IMR-90 (cell line): ENCODE measurements around the gene FOXP1. TPM values are rescaled to one million over a fixed set of nuclear protein-coding genes. Genes with fewer than 3 reads are reported as not detected.

Source experiments
- ATAC-seq: fragments of 200-7000 bp; cut with Tn5 transposase; 2 replicates; pipeline ENCODE4 v1.9.1; 2020; ENCODE audit warnings: low read depth, mild to moderate bottlenecking, moderate library complexity
- BruUV-seq: library from RNA; stranded (reverse); fragments of 400-500 nt; replicated peaks from 2 replicates; lab custom pipeline; 2021; lab: Mats Ljungman, UMichigan
- CTCF ChIA-PET: fragments of 300-600 bp; formaldehyde crosslinking; extraction: SDS; loops from one replicate; lab custom pipeline; 2021; ENCODE audit warnings: antibody characterized with exemption; lab: Yijun Ruan, JAX
- POLR2A ChIA-PET: fragments of 300-600 bp; sonication (Branson Sonifier 250); formaldehyde crosslinking; loops from one replicate; lab custom pipeline; 2022; ENCODE audit warnings: antibody characterized with exemption; ENCODE audit not compliant: unreplicated experiment; lab: Charles Lee
- DNase-seq: peaks from one replicate; pipeline ENCODE4 v3.0.0; 2013
- H2AFZ ChIP-seq: replicated peaks from 2 replicates; pipeline ENCODE3; 2013; ENCODE audit warnings: low read length, mild to moderate bottlenecking; ENCODE audit not compliant: poor library complexity
- H2AK5ac ChIP-seq: 2 replicates; pipeline ENCODE4 v1.6.1; 2013; ENCODE audit warnings: low read depth, low read length, inconsistent platforms
- H2AK9ac ChIP-seq: replicated peaks from 2 replicates; pipeline ENCODE3; 2013; ENCODE audit warnings: mild to moderate bottlenecking, low read depth, low read length, moderate library complexity; ENCODE audit not compliant: poor library complexity
- H2BK120ac ChIP-seq: 2 replicates; pipeline ENCODE4 v1.6.1; 2013; ENCODE audit warnings: low read depth, low read length, inconsistent platforms
- H2BK15ac ChIP-seq: 3 replicates; pipeline ENCODE4 v1.6.1; 2013; ENCODE audit warnings: low read depth, low read length, inconsistent platforms
- H2BK20ac ChIP-seq: 2 replicates; pipeline ENCODE4 v1.6.1; 2013; ENCODE audit warnings: low read depth, mild to moderate bottlenecking, inconsistent platforms, low read length, moderate library complexity
- H2BK5ac ChIP-seq: 2 replicates; pipeline ENCODE4 v1.6.1; 2013; ENCODE audit warnings: mild to moderate bottlenecking, low read depth, low read length, inconsistent platforms; ENCODE audit not compliant: poor library complexity, severe bottlenecking
- H3K14ac ChIP-seq: replicated peaks from 2 replicates; pipeline ENCODE4 v1.6.1; 2013; ENCODE audit warnings: low read depth, low read length, inconsistent platforms
- H3K18ac ChIP-seq: 2 replicates; pipeline ENCODE4 v1.6.1; 2013; ENCODE audit warnings: low read depth, low read length, control low read depth
- H3K23ac ChIP-seq: 2 replicates; pipeline ENCODE4 v1.6.1; 2013; ENCODE audit warnings: low read depth, low read length, inconsistent platforms
- H3K27ac ChIP-seq: 2 replicates; pipeline ENCODE4 v1.5.1; 2013; ENCODE audit warnings: mild to moderate bottlenecking, control low read depth, low read length; ENCODE audit not compliant: insufficient read depth
- H3K27me3 ChIP-seq: 2 replicates; pipeline ENCODE4 v1.6.1; 2013; ENCODE audit warnings: low read length; ENCODE audit not compliant: control insufficient read depth, insufficient read depth
- H3K36me3 ChIP-seq: 2 replicates; pipeline ENCODE4 v1.6.1; 2013; ENCODE audit warnings: low read length, mixed read lengths; ENCODE audit not compliant: control insufficient read depth, insufficient read depth
- H3K4ac ChIP-seq: 2 replicates; pipeline ENCODE4 v1.6.1; 2013; ENCODE audit warnings: low read depth, low read length, inconsistent platforms
- H3K4me1 ChIP-seq: 2 replicates; pipeline ENCODE4 v1.6.1; 2013; ENCODE audit warnings: low read length, mixed read lengths; ENCODE audit not compliant: control insufficient read depth, insufficient read depth
- H3K4me2 ChIP-seq: 2 replicates; pipeline ENCODE4 v1.6.1; 2013; ENCODE audit warnings: low read depth, mild to moderate bottlenecking, control low read depth, low read length, moderate library complexity
- H3K4me3 ChIP-seq: 2 replicates; pipeline ENCODE4 v1.5.1; 2013; ENCODE audit warnings: low read depth, mild to moderate bottlenecking, control low read depth, low read length, moderate library complexity; ENCODE audit not compliant: insufficient read depth
- H3K56ac ChIP-seq: 2 replicates; pipeline ENCODE4 v1.6.1; 2013; ENCODE audit warnings: low read length, inconsistent platforms; ENCODE audit not compliant: insufficient read depth; ENCODE audit errors: extremely low read depth
- H3K79me1 ChIP-seq, 2 experiments: 2 replicates each; pipeline ENCODE4 v1.6.1; 2013; ENCODE audit warnings: low read length in 2 of 2, inconsistent platforms in 1 of 2, low read depth in 1 of 2
- H3K9ac ChIP-seq: 2 replicates; pipeline ENCODE4 v1.6.1; 2013; ENCODE audit warnings: low read depth, low read length, control low read depth
- H3K9me1 ChIP-seq: 2 replicates; pipeline ENCODE4 v1.6.1; 2013; ENCODE audit warnings: low read length, inconsistent platforms; ENCODE audit not compliant: insufficient read depth
- H3K9me3 ChIP-seq: 2 replicates; pipeline ENCODE4 v1.6.1; 2013; ENCODE audit warnings: low read length; ENCODE audit not compliant: control insufficient read depth, insufficient read depth
- H4K20me1 ChIP-seq: 2 replicates; pipeline ENCODE4 v1.6.1; 2013; ENCODE audit warnings: low read length, inconsistent platforms; ENCODE audit not compliant: insufficient read depth
- H4K5ac ChIP-seq: 2 replicates; pipeline ENCODE4 v1.6.1; 2013; ENCODE audit warnings: mild to moderate bottlenecking, low read depth, low read length, control low read depth
- H4K8ac ChIP-seq, 2 experiments: 2 replicates each; pipeline ENCODE4 v1.6.1; 2013; ENCODE audit warnings: low read depth in 2 of 2, low read length in 2 of 2, control low read depth in 1 of 2, inconsistent platforms in 1 of 2
- H4K91ac ChIP-seq: 2 replicates; pipeline ENCODE4 v1.6.1; 2013; ENCODE audit warnings: low read depth, low read length, inconsistent platforms; ENCODE audit not compliant: insufficient read depth
- BHLHE40 ChIP-seq: fragments of 150-350 bp; IDR thresholded peaks from 2 replicates; pipeline ENCODE4 v1.6.1; 2016; ENCODE audit warnings: mild to moderate bottlenecking, low read depth, low read length
- CEBPB ChIP-seq: IDR thresholded peaks from 2 replicates; pipeline ENCODE4 v1.6.1; 2012; ENCODE audit warnings: low read depth, low read length, improper control_type of control experiment
- RFX5 ChIP-seq: IDR thresholded peaks from 2 replicates; pipeline ENCODE4 v1.8.0; 2012; ENCODE audit warnings: low read depth, mild to moderate bottlenecking, low read length, moderate library complexity
- whole genome bisulfite sequencing, 2 experiments: methylation state at CpG; one replicate each; pipeline versions ENCODE4 v1.1.5 to v1.1.7; 2013; ENCODE audit warnings: missing lambda C conversion rate in 2 of 2; ENCODE audit not compliant: insufficient read length in 1 of 2; ENCODE audit errors: extremely low coverage in 2 of 2; 5-methylcytosine and 5-hydroxymethylcytosine counted together
- dilution Hi-C: fragments of 300-500 bp; cut with HindIII; formaldehyde crosslinking; loops from one replicate; pipeline ENCODE4 v1.14.3; 2018; ENCODE audit warnings: low sequenced_read_pairs; ENCODE audit not compliant: unreplicated experiment
- in situ Hi-C: fragments of 300-500 bp; cut with MboI; formaldehyde crosslinking; loops from 3 replicates; pipeline ENCODE4 v1.14.3; 2019; ENCODE audit warnings: low sequenced_read_pairs, inconsistent platforms, mixed read lengths
- intact Hi-C: fragments of 100-400 bp; cut with micrococcal nuclease; formaldehyde crosslinking; loops from 2 replicates; pipeline ENCODE4 v1.10.0; 2022
- polyA plus RNA-seq, 3 experiments: library from polyadenylated mRNA; depleted of rRNA; stranded (reverse); fragments of >200 nt; gene quantifications; 2 replicates each; pipeline ENCODE4 v1.2.3, GENCODE V29; 2012; ENCODE audit warnings: low replicate concordance in 1 of 3
- total RNA-seq: library from RNA; depleted of rRNA; stranded (reverse); fragments of >200 nt; gene quantifications from 2 replicates; pipeline ENCODE4 v1.2.3, GENCODE V29; 2012

Gene FOXP1
- total and polyA plus RNA-seq, 2 of the 4 experiments (the other 2 are of a cell fraction), result 37.0 to 132 TPM

GRCh38 chr3:71269906-71270305 lies 313.6 kb downstream of the FOXP1 start:
- Histone ChIP-seq H3K4me1 (no peaks in the 10 kb centered on the region), H3K14ac (no peak overlapping the region), H3K27ac (no peak overlapping the region), H3K9ac (no peak overlapping the region), H3K4me2 (no peak overlapping the region), H3K9me3 (no peaks in the 10 kb centered on the region), H2AK5ac (no peak overlapping the region), H2BK15ac (no peak overlapping the region), H4K20me1 (no peaks in the 10 kb centered on the region), H2BK20ac (no peak overlapping the region), H3K23ac (no peak overlapping the region), H4K5ac (no peak overlapping the region), H4K91ac (no peak overlapping the region), H2BK5ac (no peak overlapping the region), H4K8ac (no peak overlapping the region), H3K56ac (no peak overlapping the region), H2AFZ (no peak overlapping the region), H3K4ac (no peak overlapping the region), H3K9me1 (no peaks in the 10 kb centered on the region), H3K27me3 (no peaks in the 10 kb centered on the region), H3K79me1 (peaks cover 3 to 12% of the 10 kb centered on the region in 2 experiments; a peak in 3 of 4 replicates), H2BK120ac (no peak overlapping the region), H3K36me3 (no peaks in the 10 kb centered on the region), H3K18ac (no peak overlapping the region), H3K4me3 (no peak overlapping the region), H2AK9ac (no peak overlapping the region)
- dilution Hi-C loops, result no loop called here
- intact Hi-C loops, result no loop called here
- DNase-seq (no peak), ATAC-seq (no peak)
- in situ Hi-C loops, result no loop called here
- WGBS, 2 experiments, result 76% methylated on average over 4 of the region's 8 CpGs; no CpG with 5 or more reads in 1 of the 2 experiments
- ChIA-PET CTCF (interaction anchor here (0.6 kb wide), 2 partner anchors 98 to 649 kb away, joined by 3 to 5 read pairs; no protein-coding TSS in a partner anchor), POLR2A (no interaction called here)
- TF ChIP-seq CEBPB (no peak), BHLHE40 (no peak), RFX5 (no peak)
- no TSS peak for BruUV-seq
